RWPE2 (cell line): Measurements from ENCODE around the gene KRT40.

Experiments used
- ATAC-seq: fragments of 200-7000 bp; cut with Tn5 transposase; 3 replicates; pipeline ENCODE4 v1.9.1; 2021; ENCODE audit warnings: low read depth
- DNase-seq: peaks from one replicate; pipeline ENCODE4 v3.0.0-alpha.2; 2020; ENCODE audit warnings: low spot score
- H3K27ac ChIP-seq: fragments of 450-650 bp; 2 replicates; pipeline ENCODE4 v1.5.1; 2017; ENCODE audit warnings: mild to moderate bottlenecking; ENCODE audit not compliant: poor library complexity, severe bottlenecking
- H3K27me3 ChIP-seq: fragments of 250-450 bp; sonication (Bioruptor Pico); 2 replicates; pipeline ENCODE4 v1.5.1; 2021; ENCODE audit warnings: mild to moderate bottlenecking, moderate library complexity; ENCODE audit not compliant: insufficient read depth, poor library complexity, severe bottlenecking
- H3K36me3 ChIP-seq: fragments of 250-450 bp; sonication (Bioruptor Pico); 2 replicates; pipeline ENCODE4 v1.5.1; 2020; ENCODE audit warnings: low read depth, mild to moderate bottlenecking, moderate library complexity
- H3K4me1 ChIP-seq: fragments of 250-450 bp; sonication (Bioruptor Pico); 2 replicates; pipeline ENCODE4 v1.5.1; 2021; ENCODE audit warnings: mild to moderate bottlenecking, moderate library complexity; ENCODE audit not compliant: insufficient read depth, poor library complexity, severe bottlenecking
- H3K4me3 ChIP-seq: fragments of 250-450 bp; sonication (Bioruptor Pico); 2 replicates; pipeline ENCODE4 v1.5.1; 2021; ENCODE audit warnings: mild to moderate bottlenecking, moderate library complexity; ENCODE audit not compliant: severe bottlenecking
- H3K9me3 ChIP-seq: fragments of 250-450 bp; sonication (Bioruptor Pico); 2 replicates; pipeline ENCODE4 v1.5.1; 2021; ENCODE audit warnings: mild to moderate bottlenecking, moderate library complexity; ENCODE audit not compliant: severe bottlenecking
- CTCF ChIP-seq: fragments of 450-650 bp; IDR thresholded peaks from one replicate; pipeline ENCODE4 v1.5.1; 2017; ENCODE audit warnings: mild to moderate bottlenecking, moderate library complexity; ENCODE audit not compliant: poor library complexity, severe bottlenecking

The KRT40 gene

GRCh38 chr17:41020336-41020735 is 36.2 kb upstream of the KRT40 start:
- Histone ChIP-seq H3K9me3 (no peaks in the 10 kb centered on the region), H3K4me3 (no peak overlapping the region), H3K4me1 (no peaks in the 10 kb centered on the region), H3K27ac (no peak overlapping the region), H3K27me3 (no peaks in the 10 kb centered on the region), H3K36me3 (no peaks in the 10 kb centered on the region)
- no peak for DNase-seq
- ATAC-seq: no peak
- no peak for TF ChIP-seq CTCF

GRCh38 chr17:41019415-41019814 is 35.3 kb upstream of the KRT40 start:
- Histone ChIP-seq H3K4me3 (no peak overlapping the region), H3K27me3 (no peaks in the 10 kb centered on the region), H3K4me1 (no peaks in the 10 kb centered on the region), H3K27ac (no peak overlapping the region), H3K9me3 (no peaks in the 10 kb centered on the region), H3K36me3 (no peaks in the 10 kb centered on the region)
- TF ChIP-seq CTCF: no peak
- DNase-seq (no peak), ATAC-seq (no peak)

GRCh38 chr17:41018541-41018940 is 34.4 kb upstream of the KRT40 start:
- no peaks in the 10 kb centered on the region for H3K9me3 ChIP-seq
- no peak overlapping the region for H3K4me3 ChIP-seq
- H3K4me1 ChIP-seq: peaks cover 3% of the 10 kb centered on the region
- ATAC-seq: no peak
- DNase-seq: no peak
- H3K27me3 ChIP-seq: no peaks in the 10 kb centered on the region
- no peak for TF ChIP-seq CTCF
- no peak overlapping the region for H3K27ac ChIP-seq
- no peaks in the 10 kb centered on the region for H3K36me3 ChIP-seq

- TF ChIP-seq CTCF: no peak
- no peaks in the 10 kb centered on the region for H3K9me3 ChIP-seq
These were observed 32.6 kb upstream of the KRT40 start for GRCh38 chr17:41016578-41017215.

GRCh38 chr17:41015454-41015853 is 31.3 kb upstream of the KRT40 start:
- H3K4me1 ChIP-seq: peaks cover 3% of the 10 kb centered on the region
- H3K27me3 ChIP-seq: no peaks in the 10 kb centered on the region
- H3K27ac ChIP-seq: no peak overlapping the region
- H3K36me3 ChIP-seq: no peaks in the 10 kb centered on the region
- no peaks in the 10 kb centered on the region for H3K9me3 ChIP-seq
- no peak overlapping the region for H3K4me3 ChIP-seq
- ATAC-seq (no peak), DNase-seq (no peak)
- no peak for TF ChIP-seq CTCF

More at GRCh38 chr17:41016578-41017215, 32.6 kb upstream of the KRT40 start:
- no peaks in the 10 kb centered on the region for H3K36me3 ChIP-seq
- no peak for ATAC-seq
- peaks cover 3% of the 10 kb centered on the region for H3K4me1 ChIP-seq
- no peak overlapping the region for H3K4me3 ChIP-seq
- H3K27ac ChIP-seq: no peak overlapping the region
- DNase-seq: no peak
- no peaks in the 10 kb centered on the region for H3K27me3 ChIP-seq
